Type B pancreatic cell (in vitro differentiated cells): Measurements from ENCODE around the gene UBE2E1. TPM values are rescaled to one million over a fixed set of nuclear protein-coding genes. Genes with fewer than 3 reads are reported as not detected.
A peak's percentile ranks its signal among the peaks of the same experiment; 100 is the strongest.

Experiments used
- DNase-seq: peaks from one replicate; pipeline ENCODE4 v3.0.0; 2021; ENCODE audit warnings: mixed read lengths; ENCODE audit not compliant: unreplicated experiment; ENCODE audit errors: extremely low spot score
- H3K27ac Mint-ChIP-seq: 2 replicates; pipeline ENCODE4 v1.8.0; 2021; ENCODE audit warnings: mild to moderate bottlenecking, mixed read lengths
- H3K27me3 Mint-ChIP-seq: 2 replicates; pipeline ENCODE4 v1.8.0; 2021; ENCODE audit warnings: mixed read lengths
- H3K36me3 Mint-ChIP-seq: 2 replicates; pipeline ENCODE4 v1.8.0; 2021; ENCODE audit warnings: mixed read lengths
- H3K4me1 Mint-ChIP-seq: one replicate; pipeline ENCODE4 v1.8.0; 2021; ENCODE audit warnings: mixed read lengths; ENCODE audit not compliant: unreplicated experiment
- H3K4me3 Mint-ChIP-seq: 2 replicates; pipeline ENCODE4 v1.8.0; 2021; ENCODE audit warnings: mild to moderate bottlenecking, mixed read lengths
- H3K9me3 Mint-ChIP-seq: 2 replicates; pipeline ENCODE4 v1.8.0; 2021; ENCODE audit warnings: mixed read lengths
- total RNA-seq: library from RNA; stranded (reverse); gene quantifications from 2 replicates; pipeline ENCODE4 v1.2.1, GENCODE V29; 2021; ENCODE audit warnings: low replicate concordance
- TF ChIP-seq, protein P1 (sequence below): fragments of 200-600 bp; sonication (generic); conservative IDR thresholded peaks from 2 replicates; pipeline ENCODE4 v1.5.0; 2021; ENCODE audit warnings: antibody characterized with exemption, mild to moderate bottlenecking

Gene UBE2E1
- total RNA-seq, 1 donor from 2014 or later: 110 TPM

DNA sequence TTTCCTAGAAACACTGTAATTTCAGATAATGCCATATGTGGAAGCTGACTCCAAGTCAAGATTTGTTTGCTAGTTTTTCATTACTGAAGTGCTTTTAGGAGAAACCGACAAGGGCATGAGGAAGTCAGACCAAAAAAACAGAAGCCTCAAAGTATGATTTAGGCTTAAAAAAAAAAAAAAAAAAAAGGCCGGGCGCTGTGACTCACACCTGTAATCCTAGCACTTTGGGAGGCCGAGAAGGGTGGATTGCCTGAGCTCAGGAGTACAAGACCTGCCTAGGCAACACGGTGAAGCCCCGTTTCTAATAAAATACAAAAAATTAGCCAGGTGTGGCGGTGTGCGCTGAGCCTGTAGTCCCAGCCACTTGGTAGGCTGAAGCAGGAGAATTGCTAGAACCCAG lies 122.8 kb downstream of the UBE2E1 start:
- Mint-ChIP-seq H3K36me3 (no peaks in the 10 kb centered on the region), H3K27ac (no peak overlapping the region), H3K27me3 (no peaks in the 10 kb centered on the region), H3K4me3 (no peak overlapping the region), H3K9me3 (no peaks in the 10 kb centered on the region), H3K4me1 (peaks cover 10% of the 10 kb centered on the region)
- DNase-seq: no peak
- TF ChIP-seq, protein P1, sequence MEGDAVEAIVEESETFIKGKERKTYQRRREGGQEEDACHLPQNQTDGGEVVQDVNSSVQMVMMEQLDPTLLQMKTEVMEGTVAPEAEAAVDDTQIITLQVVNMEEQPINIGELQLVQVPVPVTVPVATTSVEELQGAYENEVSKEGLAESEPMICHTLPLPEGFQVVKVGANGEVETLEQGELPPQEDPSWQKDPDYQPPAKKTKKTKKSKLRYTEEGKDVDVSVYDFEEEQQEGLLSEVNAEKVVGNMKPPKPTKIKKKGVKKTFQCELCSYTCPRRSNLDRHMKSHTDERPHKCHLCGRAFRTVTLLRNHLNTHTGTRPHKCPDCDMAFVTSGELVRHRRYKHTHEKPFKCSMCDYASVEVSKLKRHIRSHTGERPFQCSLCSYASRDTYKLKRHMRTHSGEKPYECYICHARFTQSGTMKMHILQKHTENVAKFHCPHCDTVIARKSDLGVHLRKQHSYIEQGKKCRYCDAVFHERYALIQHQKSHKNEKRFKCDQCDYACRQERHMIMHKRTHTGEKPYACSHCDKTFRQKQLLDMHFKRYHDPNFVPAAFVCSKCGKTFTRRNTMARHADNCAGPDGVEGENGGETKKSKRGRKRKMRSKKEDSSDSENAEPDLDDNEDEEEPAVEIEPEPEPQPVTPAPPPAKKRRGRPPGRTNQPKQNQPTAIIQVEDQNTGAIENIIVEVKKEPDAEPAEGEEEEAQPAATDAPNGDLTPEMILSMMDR: no peak

DNA sequence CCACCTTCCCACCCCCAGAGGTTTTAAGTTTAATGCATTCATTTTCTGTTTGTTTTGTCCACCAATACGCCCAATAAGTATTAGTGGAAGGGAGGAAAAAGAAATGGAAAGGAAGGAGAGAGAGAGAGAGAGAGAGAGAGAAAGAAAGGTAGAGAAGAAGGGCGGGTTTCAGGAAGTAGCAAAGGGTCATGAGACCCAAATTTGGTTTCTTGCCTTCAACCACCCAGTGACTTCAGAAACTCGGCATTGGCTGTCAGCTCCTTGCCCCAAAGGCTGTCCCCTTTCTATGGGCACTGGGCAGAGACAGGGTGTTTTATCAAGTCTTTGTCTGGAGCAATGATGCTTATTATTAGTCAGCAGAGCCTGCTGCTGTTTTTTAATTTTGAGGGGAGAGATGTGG lies 125.8 kb downstream of the UBE2E1 start:
- no peaks in the 10 kb centered on the region for H3K36me3 Mint-ChIP-seq
- H3K4me1 Mint-ChIP-seq: peaks cover 9% of the 10 kb centered on the region
- H3K27me3 Mint-ChIP-seq: no peaks in the 10 kb centered on the region
- H3K27ac Mint-ChIP-seq: no peak overlapping the region
- TF ChIP-seq, protein P1: no peak
- H3K9me3 Mint-ChIP-seq: no peaks in the 10 kb centered on the region
- no peak for DNase-seq
- no peak overlapping the region for H3K4me3 Mint-ChIP-seq

DNA sequence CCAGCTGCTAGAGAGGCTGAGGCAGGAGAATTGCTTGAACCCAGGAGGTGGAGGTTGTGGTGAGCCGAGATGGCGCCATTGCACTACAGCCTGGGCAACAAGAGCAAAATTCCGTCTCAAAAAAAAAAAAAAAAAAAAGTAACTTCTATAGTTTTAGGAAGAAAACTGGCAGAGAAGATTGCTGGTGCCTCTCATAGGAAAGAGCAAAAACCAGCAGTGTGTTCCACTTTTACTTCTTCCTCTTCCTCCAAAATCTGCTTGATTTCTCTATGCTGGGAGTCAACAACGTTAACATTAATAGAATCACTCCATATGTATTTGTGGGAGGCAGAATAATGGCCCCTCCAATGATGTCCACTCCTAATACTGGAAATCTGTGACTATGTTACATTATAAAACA lies 126.8 kb downstream of the UBE2E1 start:
- TF ChIP-seq, protein P1: no peak
- Mint-ChIP-seq H3K4me1 (peaks cover 13% of the 10 kb centered on the region), H3K9me3 (no peaks in the 10 kb centered on the region), H3K36me3 (no peaks in the 10 kb centered on the region), H3K27ac (no peak overlapping the region), H3K27me3 (peaks cover 3% of the 10 kb centered on the region), H3K4me3 (no peak overlapping the region)
- no peak for DNase-seq

DNA sequence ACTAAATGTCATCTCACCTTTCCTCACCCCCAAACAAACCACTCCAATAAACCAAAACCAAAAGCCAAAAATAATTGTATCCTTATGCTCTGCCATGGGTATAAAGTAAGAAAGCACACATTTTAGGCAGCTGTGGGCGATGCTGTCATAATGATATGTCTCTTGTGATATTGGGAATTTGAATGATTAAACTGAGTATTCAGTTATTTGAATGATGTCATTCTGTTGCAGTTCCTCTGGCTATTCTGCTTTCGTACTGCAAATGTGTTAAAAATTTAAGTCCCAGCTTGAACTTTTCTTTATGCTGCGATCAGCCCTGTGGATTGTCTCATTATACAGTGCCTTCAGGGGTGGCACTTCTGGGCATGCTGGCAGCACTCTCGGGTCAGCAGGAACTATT lies 128.5 kb downstream of the UBE2E1 start:
- Mint-ChIP-seq H3K27ac (no peak overlapping the region), H3K4me1 (peaks cover 13% of the 10 kb centered on the region), H3K27me3 (peaks cover 3% of the 10 kb centered on the region), H3K9me3 (peaks cover 4% of the 10 kb centered on the region), H3K36me3 (no peaks in the 10 kb centered on the region), H3K4me3 (no peak overlapping the region)
- TF ChIP-seq, protein P1: no peak
- no peak for DNase-seq

DNA sequence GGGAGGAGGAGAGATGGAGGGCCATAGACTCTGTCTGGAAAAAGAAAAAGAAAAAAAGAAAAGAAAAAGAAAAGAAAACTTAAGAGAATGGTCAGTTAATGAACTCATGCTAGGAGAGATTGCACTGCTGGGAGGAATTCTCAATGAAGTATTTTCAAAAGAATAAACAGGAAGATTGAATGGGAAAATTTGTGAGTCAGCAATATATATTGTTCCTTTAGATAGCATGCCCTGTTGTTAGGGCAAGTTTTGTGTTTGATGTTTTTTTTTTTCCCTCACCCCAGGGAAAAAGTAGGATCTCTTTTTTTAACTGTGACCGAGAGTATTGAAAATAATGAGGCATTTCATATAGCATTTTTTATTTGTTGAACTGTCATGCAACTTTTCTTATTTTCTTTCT lies 131.5 kb downstream of the UBE2E1 start:
- Mint-ChIP-seq H3K36me3 (no peaks in the 10 kb centered on the region), H3K4me3 (no peak overlapping the region), H3K4me1 (peaks cover 7% of the 10 kb centered on the region), H3K27me3 (peaks cover 3% of the 10 kb centered on the region), H3K27ac (peak overlapping the region; percentile 43), H3K9me3 (peaks cover 4% of the 10 kb centered on the region)
- no peak for DNase-seq
- TF ChIP-seq, protein P1: no peak

DNA sequence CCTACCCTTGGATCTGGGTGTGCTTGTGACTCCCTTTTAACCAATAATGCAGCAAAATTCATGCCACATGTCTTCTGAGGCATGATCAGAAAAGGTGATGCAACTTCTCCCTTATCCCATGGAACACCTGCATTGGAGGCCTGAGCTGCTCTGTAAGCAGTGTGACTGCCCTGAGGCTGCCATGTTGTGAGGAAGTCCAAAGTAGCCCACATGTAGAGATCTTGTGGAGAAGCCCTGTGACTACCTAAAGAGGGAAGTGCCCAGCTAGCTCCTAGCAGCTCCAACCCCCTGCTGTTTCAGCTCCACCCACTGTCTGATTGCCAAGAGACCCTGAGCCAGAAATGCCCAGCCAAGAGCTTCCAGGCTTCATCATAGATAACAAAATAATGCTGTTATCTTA lies 132.9 kb downstream of the UBE2E1 start:
- peaks cover 4% of the 10 kb centered on the region for H3K9me3 Mint-ChIP-seq
- H3K27ac Mint-ChIP-seq: no peak overlapping the region
- TF ChIP-seq, protein P1: no peak
- H3K36me3 Mint-ChIP-seq: no peaks in the 10 kb centered on the region
- H3K4me3 Mint-ChIP-seq: no peak overlapping the region
- peaks cover 9% of the 10 kb centered on the region for H3K27me3 Mint-ChIP-seq
- DNase-seq: no peak
- peaks cover 11% of the 10 kb centered on the region for H3K4me1 Mint-ChIP-seq
